HG03064 (cell line): ENCODE measurements around the gene CACNA1A.

ENCODE experiments used
- ATAC-seq: cut with Tn5 transposase; IDR thresholded peaks from one replicate; pipeline ENCODE4 v1.9.1; 2021; ENCODE audit warnings: low read depth; ENCODE audit not compliant: unreplicated experiment

CACNA1A gene

DNA sequence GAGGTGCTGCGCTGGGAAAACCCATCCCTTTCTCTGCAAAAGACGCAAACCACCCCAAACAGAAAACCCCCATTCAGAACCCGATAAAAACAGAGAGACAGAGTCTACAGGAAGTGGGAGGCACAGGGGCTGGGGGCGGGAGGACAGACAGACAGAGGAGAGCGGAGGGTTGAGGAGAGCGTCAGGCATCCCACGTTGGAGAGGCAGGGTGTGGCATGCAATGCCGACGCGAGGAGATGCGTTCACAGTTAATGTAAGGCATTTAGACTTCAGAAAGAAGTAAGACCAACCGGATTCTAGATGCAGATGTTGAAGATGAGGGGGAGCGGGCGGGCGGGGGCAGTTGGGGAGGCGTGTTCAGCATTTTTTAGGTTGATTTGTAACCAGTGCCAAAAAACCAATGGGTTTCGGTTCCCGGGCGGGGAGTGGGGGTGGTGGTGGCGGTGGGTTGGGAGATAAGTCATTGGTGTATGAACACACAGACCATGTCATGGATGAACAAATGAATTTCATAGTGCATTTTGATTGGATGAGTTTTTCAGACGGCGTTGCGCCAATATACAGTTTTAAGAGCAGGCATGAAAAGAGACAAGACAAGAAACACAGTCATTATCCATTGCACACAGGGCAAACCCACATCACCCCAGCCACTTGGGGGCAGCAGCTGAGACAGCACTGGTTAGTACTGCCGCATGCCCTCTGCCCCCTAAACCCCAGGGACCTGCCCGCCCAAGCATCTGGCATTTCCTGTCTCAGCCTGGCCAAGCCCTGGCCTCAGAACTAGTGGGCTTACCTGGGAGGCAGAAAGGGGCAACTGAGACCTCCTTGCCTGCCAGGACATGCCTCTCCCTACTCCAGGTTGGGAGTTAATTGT, 264.8 kb downstream of the CACNA1A start:
- ATAC-seq = no peak

DNA sequence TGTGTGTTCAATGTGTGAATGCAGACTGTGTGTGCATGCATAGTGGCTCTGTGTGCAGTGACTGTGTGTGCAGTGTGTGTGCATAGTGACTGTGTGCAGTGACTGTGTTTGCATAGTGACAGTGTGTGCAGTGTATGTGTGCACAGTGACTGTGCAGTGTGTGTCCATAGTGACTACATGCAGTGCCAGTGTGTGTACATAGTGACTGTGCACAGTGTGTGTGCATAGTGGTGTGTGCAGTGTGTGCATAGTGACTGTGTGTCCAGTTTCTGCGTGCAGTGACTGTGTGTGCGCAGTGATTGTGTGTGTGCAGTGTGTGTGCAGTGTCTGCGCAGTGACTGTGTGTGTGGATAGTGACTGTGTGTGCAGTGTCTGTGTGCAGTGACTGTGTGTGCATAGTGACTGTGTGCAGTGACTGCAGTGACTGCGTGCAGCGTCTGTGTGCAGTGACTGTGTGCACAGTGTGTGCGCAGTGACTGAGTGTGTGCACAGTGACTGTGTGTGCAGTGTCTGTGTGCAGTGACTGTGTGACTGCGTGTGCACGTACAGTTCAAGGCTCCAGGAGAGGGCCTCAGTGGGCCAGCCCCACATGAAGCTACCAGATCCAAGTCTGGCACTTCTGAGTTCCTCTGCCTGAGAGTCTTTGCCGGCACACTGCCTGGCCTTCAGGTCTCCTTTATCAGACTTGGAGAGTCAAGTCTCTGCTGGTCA, 265.8 kb downstream of the CACNA1A start:
- ATAC-seq = no peak

DNA sequence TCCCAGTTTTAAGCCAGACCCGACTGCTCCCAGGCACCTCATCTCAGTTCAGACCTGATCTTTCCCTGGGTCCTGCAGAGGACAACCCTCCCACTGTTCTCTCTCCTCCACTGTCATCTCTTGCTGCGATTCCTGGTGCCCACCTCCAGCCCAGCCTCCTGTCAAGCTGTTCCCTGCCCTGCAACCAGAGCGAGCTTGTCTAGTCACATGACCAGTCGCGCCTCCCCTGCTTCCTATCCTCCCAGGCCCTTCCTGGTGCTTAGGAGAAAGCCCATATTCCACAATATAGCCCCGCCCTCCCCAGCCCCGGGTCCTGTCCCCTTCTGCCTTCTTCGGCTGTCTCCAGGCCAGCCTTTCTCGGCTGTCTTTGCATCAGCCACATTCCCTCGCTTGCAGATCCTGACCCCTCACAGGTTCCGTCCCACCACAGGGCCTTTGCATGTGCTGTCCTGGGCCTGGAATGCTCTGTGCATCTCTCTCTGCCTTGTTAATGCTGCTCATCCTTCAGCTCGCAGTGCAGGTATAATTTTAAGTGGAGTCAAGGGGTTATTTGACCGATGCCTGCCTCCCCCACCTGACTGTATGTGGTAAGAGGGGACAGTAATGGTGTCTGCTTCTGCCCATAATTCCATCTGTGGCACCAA, 267.3 kb downstream of the CACNA1A start:
- ATAC-seq = no peak

DNA sequence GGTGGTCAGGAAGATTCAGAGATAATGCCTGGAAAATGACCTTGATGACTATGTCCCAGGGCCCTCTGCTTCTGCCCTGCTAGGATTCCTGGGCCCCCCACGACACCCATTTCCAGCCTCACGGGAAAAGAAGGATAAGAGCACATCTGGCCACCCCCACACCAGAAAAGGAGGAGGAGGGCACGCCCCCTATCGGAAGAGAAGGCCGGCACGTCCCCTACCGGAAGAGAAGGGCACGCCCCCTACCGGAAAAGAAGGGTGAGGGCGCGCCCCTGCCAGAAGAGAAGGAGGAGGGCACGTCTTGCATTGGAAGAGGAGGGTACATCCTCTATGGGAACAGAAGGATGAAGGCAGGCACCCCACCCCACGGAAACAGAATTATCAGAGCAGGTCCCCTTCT, 271.8 kb downstream of the CACNA1A start:
- ATAC-seq = no peak

DNA sequence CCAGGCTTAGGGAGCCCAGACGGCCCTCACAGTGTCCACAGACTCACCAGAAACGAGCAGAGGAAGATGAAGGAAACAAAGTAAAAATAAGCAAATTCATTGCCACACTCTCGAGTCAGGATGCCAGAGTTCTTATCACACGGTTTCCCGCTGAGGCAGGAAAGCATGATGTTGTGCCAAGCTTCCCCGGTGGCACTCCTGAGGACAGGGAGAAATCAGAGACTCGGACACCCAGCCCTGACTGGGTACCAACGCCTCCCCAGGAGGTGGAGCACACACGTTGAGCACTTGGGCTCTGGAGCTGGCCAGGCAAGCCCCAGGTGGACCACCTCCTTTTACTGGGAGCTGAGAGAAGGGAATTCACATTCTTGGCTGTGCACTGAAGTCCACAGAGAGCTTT, 274.6 kb downstream of the CACNA1A start:
- no peak for ATAC-seq

DNA sequence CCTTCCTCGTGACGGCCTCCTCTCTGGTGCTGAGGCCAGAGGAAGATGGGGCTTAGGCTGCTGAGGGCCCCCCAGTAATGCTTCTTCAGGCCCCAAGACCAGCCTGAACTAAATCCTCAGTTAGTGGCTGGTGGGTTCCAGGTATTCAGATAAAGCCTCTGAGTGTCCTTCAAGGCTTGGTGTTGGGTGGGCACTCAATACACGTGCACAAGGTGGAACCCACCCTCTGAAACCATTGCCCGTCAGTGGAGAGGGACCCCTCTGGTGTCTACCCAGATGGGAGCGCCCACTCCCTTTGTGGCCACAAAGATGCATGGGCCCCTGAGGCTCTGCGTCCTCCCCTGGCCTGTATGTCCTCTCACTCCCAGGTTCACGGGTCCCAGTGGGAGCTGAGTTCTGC, 277.0 kb downstream of the CACNA1A start:
- ATAC-seq = no peak

DNA sequence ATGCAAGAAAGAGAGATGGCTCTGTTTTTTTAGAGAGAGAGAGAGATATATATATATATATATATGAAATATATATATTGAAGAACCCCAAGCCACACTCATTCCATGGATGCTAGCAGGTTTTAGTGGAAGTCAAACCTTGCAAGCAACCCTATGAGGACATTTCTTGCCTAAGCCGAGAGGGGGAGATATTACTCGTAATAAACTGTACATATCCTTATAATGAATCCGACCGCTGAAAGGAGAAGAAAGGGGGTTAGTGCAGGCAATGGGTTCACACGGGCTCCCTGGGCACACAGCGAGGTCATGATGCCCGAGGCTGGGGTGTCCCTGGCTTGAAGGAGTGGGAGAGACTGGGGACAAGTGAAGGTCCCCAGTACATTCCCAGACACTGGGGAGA, 277.7 kb downstream of the CACNA1A start:
- ATAC-seq = no peak

DNA sequence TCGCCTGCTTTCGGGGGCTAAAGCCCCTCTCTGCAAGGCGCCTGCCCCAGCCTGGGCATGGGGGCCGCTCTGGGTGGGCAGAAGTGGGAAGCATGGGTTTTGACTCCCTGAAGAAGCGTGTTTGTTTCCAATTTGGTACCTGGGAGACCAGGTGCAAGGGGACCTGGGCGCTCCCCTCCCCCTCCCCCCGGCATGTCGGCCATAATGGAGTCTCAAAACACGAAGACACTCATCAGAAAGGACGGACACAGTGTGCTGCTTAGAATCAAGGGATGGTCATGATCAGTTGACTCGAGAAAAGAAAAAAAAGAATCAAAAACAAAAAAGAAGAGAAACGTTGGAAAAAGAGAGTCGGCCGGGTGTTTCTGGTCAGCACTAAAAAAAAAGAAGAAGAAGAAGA, 279.3 kb downstream of the CACNA1A start:
- no peak for ATAC-seq

DNA sequence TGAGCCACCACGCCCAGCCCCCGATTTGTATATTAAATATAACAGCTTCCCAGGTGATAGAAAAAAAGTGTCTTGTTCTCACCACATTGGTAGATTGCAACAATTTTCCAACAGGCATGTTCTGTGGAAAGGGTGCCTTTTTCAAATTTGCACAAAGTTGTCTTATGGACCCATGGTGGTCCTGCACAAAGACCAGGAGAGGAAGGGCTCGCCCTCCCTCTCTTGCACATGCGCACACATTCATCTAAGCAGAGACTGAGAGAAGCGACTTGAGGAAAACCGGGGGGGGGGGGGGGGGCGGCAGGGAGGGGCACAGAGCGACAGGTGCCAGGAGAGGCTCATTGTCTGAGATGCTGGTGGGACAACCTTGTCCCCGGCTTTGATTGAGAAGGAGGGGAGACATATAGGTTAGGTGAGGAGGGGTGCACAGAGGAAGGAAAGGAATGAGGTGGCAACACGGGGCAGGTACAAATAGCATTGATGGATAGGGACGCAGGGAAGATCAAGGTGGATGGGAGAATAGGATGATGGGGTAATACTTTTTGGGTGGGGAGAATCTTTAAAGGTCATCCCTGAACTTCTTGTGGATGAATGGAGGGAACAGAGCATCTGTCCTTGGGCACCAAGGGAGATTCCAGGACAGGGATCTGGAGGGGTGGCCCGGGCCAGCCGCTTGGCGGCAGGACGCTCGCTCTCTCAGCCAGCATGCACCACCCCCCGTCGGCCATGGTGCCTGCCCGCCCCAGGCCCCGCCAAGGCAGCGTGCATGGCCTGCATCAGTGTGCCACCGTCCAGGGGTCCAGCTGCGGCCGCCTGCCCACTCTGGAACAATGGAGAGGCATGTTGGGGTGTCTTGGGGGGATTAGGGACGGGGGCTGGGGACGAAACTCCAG, 280.1 kb downstream of the CACNA1A start:
- ATAC-seq = no peak

DNA sequence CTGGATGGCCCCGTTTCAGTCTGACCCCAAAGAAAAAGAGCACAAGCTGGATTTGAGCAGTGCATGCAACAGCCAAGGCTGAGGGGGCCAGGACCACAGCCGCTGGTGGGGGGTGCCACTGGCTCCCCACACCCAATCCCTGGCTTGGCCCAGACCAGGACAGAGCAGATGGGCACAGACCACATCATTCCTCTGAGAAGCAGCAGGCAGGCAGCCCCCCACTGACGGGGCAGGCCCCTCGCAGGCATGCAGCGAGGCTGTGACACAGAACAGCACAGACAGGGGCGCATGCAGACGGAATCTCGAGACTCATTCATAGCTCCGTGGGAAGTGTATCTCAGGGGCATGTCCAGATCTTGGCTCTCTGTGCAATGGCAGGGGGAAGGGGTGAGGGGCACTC, 281.2 kb downstream of the CACNA1A start:
- ATAC-seq = no peak

DNA sequence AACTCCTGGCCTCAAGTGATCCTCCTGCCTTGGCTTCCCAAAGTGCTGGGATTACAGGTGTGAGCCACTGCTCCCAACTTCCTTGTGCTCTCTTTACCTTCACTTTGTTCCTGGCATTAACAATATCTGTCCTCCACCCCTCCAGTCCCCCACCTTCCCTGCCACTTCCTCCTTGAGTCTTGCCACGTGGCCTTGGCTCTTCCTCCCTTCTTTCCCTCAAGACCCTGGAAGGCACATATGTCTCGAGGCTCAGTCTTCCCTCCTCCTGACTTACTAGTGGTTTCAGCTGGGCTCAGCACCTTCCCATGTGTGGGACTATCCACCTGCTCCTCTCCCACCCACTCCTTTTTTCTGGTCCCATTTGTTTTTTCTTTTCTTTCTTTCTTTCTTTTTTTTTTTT, 285.4 kb downstream of the CACNA1A start:
- ATAC-seq = no peak

DNA sequence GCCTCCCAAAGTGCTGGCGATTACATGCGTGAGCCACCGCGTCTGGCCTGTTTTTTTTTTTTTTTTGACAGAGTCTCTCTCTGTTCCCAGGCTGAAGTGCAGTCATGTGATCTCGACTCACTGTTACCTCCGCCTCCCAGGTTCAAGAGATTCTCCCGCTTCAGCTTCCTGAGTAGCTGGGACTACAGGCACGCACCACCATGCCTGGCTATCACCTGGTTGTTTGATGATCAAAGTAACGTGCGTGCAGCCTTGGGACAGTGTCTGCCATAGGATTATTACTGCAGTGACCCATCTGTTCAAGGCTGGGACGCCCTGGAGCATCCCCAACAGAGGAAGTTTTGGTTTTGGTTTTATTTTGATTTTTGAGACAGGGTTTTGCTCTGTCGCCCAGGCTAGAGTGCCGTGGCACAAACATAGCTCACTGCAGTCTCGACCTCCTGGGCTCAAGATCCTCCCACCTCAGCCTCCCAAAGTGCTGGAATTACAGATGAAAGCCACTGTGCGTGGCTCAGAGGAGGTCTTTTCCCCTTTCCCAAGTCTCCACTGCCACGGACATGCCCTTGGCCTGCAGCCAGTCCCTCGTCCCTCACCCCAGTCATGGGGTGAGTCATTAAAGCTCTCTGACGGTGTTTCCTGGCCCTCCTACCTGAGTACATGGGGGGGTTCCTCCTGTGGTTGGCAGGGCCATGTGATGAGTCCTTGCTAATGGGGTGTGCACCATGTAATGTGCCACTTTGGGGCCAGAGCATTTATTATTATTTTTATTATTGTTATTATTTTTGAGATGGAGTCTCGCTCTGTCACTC, 290.5 kb downstream of the CACNA1A start:
- ATAC-seq = no peak

DNA sequence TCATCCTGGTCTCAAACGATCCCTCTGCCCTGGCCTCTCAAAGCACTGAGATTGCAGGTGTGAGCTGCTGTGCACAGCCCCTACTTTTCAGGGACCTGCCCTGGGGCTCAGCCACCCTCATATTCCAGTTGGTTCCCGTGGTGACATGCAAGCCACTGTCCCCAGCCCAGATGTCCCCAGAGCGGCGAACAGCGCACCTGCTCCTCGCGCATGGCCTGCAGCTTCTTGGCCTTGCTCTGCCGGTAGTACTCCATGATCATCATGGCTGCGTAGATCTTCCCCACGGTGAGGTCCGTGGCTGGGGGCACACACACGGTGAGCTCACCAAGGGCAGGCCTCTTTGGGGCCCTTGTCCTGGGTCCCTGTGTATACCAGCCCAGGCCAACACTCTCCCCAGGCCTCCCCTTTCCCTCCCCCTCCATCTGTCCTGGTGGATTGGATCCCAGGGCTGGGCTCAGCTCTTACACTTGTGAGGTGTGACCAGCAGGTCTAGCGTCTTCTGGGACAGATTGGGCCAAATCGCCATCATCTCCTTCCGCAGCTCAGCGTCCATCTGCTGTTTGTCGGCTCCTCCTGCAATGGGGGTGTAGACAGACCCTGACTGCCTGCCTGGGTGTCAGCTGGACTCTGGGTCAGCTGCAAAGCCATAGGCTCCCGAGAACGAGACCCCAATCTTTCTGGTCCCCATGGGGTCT, 292.1 kb downstream of the CACNA1A start:
- no peak for ATAC-seq

DNA sequence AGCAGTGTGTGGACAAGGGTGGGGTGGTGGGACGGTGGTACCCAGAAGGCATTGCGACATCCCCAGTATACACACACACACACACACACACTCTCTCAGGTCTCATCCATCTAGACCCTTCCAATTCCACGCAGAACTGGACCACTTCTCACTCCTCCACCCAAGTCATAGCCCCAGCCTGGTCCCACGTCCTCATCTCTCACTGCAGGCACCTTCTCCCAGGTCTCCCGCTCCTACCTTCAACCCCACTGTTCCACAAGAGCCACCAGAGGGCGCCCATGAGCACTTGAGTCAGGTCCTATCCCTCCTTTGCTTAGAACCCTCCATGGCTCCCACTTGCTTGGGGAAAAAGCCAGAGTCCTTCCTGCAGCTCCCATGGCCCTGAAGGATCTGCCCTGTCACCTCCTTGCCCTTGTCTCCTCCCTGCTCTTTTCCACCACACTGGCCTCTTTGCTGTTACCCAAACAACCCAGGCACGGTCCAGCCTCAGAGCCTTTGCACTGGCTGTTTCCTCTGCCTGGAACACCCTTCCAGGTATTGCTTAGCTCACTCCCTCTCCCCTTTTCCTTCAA, 293.4 kb downstream of the CACNA1A start:
- no peak for ATAC-seq

DNA sequence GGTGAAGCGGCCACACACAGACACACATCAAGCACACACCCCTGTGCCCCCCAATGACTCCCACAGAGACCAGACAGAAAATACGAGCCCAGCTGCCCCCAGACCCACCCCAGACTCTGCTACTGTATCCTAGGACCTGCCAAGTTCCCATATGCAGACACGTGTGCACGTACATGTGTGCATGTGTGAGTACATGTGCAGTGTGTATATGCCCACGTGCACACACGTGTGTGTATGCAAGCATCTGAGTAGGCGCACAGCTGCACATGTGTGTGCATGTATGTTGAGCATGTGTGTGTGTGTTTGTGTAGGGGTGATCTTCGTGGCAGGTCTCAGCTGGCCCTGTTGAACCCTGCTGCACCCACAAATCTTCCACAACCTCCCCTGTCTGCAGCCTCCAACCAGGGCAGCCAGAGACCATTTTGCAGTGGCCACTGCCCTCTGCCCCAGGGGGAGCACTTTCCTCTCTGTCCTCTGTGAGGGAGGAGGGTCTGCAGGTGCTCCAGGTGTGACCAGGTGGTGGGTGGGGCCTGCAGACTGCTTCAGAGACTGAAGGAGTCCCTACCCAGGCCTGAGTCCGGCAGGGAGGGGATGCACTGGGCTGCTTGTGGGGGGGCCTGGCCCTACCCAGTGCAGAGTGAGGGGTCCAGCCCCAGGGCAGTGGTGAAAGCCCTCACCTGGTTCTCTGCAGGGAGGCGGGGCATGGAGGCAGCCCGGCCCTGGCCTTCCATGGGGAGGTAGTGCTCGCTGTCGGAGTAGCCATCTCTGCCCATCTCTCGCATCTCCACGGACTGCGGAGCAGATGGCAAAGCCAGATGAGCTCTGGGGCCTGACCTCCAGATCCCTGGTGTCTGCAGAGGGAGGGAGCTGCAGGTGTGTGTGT, 294.6 kb downstream of the CACNA1A start:
- no peak for ATAC-seq

DNA sequence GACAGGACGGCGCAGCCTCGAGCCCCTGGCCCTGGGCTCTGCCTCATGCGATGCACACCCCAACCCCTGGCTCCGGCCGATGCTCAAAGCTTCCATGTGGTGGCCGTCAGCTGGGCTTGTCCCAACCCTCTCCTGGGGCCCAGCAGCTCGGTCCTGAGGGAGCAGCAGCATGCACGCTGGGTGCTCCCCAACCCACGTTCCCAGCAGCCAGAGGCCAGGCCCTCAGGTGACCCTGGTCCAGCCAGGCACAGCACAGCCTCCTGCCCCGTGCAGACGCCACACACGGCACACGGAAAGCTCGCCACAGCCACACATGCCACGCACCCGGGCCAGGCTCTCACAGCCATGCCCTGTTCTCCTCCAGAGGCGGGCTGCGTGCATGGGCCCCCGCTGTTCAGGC, 295.3 kb downstream of the CACNA1A start:
- no peak for ATAC-seq

DNA sequence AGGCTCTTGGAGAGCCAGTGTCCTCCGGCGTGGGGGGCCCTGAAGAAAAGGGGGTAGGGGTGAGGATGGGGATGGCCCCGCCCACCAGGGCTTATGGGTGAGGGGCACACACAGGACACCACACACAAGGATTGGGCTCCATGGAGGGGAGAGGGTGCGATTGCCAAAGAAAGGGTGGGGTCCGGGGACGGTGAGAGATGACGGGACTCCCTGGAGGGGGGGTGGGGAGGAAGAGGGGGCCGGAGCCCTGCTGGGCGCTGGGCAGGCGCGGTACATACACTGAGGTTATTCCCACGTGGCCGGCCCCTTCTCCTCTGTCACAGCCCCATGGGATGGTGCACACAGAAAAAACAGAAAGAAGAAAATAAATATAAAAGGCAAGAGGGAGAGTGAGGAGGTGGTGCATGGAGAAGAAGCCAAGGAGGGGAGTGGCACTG, 295.9 kb downstream of the CACNA1A start:
- no peak for ATAC-seq
